Smooth muscle cell (in vitro differentiated cells): ENCODE data around the gene SEC14L6. TPM values are rescaled to one million over a fixed set of nuclear protein-coding genes. Genes with fewer than 3 reads are reported as not detected.

Experiments
- DNase-seq: peaks from one replicate; lab custom pipeline; 2025; ENCODE audit not compliant: unreplicated experiment; lab: John Stamatoyannopoulos, UW
- H2AFZ ChIP-seq: fragments of 200-600 bp; sonication (generic); 2 replicates; pipeline ENCODE4 v1.6.0; 2016; ENCODE audit warnings: antibody characterized with exemption, low read depth, mild to moderate bottlenecking
- H3F3A ChIP-seq: fragments of 200-600 bp; sonication (generic); 2 replicates; pipeline ENCODE4 v1.6.0; 2017; ENCODE audit warnings: antibody characterized with exemption, low read depth
- H3K27ac ChIP-seq: fragments of 200-600 bp; sonication (generic); 2 replicates; pipeline ENCODE4 v1.5.1; 2016; ENCODE audit warnings: low read depth, mild to moderate bottlenecking
- H3K27me3 ChIP-seq: fragments of 200-600 bp; sonication (generic); 2 replicates; pipeline ENCODE4 v1.6.1; 2016; ENCODE audit warnings: low read depth, mild to moderate bottlenecking
- H3K36me3 ChIP-seq: fragments of 200-600 bp; sonication (generic); 2 replicates; pipeline ENCODE4 v1.5.1; 2016; ENCODE audit warnings: low read depth
- H3K4me1 ChIP-seq: fragments of 200-600 bp; sonication (generic); 2 replicates; pipeline ENCODE4 v1.5.1; 2016; ENCODE audit warnings: low read depth
- H3K4me2 ChIP-seq: fragments of 200-600 bp; sonication (generic); 2 replicates; pipeline ENCODE4 v1.6.0; 2016; ENCODE audit warnings: mild to moderate bottlenecking
- H3K4me3 ChIP-seq: fragments of 200-600 bp; sonication (generic); 2 replicates; pipeline ENCODE4 v1.5.1; 2016; ENCODE audit warnings: mild to moderate bottlenecking
- H3K79me2 ChIP-seq: fragments of 200-600 bp; sonication (generic); 2 replicates; pipeline ENCODE4 v1.6.0; 2016; ENCODE audit warnings: low read depth, mild to moderate bottlenecking
- H3K9ac ChIP-seq: fragments of 200-600 bp; sonication (generic); 2 replicates; pipeline ENCODE4 v1.6.0; 2016; ENCODE audit warnings: low read depth
- H3K9me3 ChIP-seq: fragments of 200-600 bp; sonication (generic); replicated peaks from 2 replicates; pipeline ENCODE4 v1.5.1; 2016; ENCODE audit warnings: low read depth
- H4K20me1 ChIP-seq: fragments of 200-600 bp; sonication (generic); 2 replicates; pipeline ENCODE4 v1.6.0; 2016; ENCODE audit warnings: low read depth
- WGBS: methylation state at CpG from one replicate; pipeline ENCODE4 v1.1.7; 2016; ENCODE audit warnings: low lambda C conversion rate; 5-methylcytosine and 5-hydroxymethylcytosine counted together
- polyA plus RNA-seq: library from polyadenylated mRNA; unstranded; fragments of >200 nt; fragmentation: Nextera tagmentation; extraction: Ambion mirVana; gene quantifications from 2 replicates; pipeline ENCODE4 v1.2.1, GENCODE V29; 2016
- total RNA-seq: library from RNA; depleted of rRNA; stranded (reverse); fragments of >200 nt; gene quantifications from 2 replicates; pipeline ENCODE4 v1.2.3, GENCODE V29; 2014
- TF ChIP-seq, protein P1 (sequence below): fragments of 200-600 bp; sonication (generic); IDR thresholded peaks from 2 replicates; pipeline ENCODE4 v1.5.1; 2017; ENCODE audit warnings: borderline replicate concordance, mild to moderate bottlenecking, antibody characterized with exemption; ENCODE audit not compliant: insufficient read depth, poor library complexity, severe bottlenecking

SEC14L6 gene
- total and polyA plus RNA-seq, 2 experiments from 2014 or later, result 0.09 TPM; not detected in 1

DNA sequence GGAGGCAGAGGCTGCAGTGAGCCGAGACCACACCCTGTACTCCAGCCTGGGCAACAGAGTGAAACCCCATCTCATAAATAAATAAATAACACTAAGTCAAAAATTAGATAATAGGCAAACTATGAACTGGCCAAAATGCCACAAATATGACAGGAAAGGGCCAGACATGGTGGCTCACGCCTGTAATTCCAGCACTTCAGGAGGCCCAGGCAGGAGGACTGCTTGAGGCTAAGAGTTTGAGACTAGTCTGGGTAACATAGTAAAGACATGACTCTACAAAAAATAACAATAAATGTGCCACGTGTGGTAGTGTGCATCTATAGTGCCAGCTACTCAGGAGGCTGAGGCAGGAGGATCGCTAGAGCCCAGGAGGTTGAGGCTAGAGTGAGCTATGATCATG lies 19.9 kb downstream of the SEC14L6 start:
- WGBS, result 87% methylated on average over 4 of the region's 4 CpGs
- TF ChIP-seq, protein P1, sequence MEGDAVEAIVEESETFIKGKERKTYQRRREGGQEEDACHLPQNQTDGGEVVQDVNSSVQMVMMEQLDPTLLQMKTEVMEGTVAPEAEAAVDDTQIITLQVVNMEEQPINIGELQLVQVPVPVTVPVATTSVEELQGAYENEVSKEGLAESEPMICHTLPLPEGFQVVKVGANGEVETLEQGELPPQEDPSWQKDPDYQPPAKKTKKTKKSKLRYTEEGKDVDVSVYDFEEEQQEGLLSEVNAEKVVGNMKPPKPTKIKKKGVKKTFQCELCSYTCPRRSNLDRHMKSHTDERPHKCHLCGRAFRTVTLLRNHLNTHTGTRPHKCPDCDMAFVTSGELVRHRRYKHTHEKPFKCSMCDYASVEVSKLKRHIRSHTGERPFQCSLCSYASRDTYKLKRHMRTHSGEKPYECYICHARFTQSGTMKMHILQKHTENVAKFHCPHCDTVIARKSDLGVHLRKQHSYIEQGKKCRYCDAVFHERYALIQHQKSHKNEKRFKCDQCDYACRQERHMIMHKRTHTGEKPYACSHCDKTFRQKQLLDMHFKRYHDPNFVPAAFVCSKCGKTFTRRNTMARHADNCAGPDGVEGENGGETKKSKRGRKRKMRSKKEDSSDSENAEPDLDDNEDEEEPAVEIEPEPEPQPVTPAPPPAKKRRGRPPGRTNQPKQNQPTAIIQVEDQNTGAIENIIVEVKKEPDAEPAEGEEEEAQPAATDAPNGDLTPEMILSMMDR, result no peak

DNA sequence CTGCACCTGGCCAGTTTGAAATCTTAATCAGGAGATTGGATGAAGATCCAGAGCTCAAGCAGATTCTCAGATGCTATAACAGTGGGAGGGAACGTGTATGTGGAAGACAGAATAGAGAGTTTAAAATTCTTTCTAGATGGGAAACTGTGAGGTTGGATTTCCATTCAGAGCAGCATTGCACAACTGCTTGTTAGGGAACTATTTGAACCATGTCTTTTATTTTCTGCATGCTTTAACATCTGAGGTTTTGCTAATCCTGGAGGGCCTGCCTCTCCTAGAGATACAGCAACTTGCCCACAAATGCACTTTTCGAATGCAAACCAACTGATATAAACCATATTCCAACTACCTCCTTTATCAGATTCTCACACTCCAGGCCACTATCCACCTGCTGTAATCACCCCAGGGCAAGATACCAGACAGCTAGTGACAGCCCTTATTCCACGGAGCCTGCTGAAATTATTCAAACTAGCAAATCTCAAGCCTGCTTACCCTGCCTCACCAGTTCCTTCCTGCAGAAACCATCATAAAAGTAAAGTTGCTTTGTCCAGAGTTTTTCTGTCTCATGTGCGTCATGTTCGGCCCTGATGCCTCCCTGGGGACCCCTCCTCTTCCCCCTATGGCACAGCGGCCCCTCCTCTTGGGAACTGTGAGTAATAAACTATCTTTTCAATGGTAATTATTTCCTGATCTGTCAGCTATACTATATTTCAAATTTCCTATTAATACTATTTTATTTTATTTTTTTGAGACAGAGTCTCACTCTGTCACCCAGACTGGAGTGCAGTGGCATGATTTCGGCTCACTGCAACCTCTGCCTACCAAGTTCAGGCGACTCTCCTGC lies 22.7 kb downstream of the SEC14L6 start:
- no peaks in the 10 kb centered on the region for H3F3A ChIP-seq
- H3K4me2 ChIP-seq, result no peak overlapping the region
- no peak for DNase-seq
- no peaks in the 10 kb centered on the region for H3K9me3 ChIP-seq
- no peaks in the 10 kb centered on the region for H3K4me1 ChIP-seq
- H2AFZ ChIP-seq, result no peak overlapping the region
- TF ChIP-seq, protein P1, result no peak
- H3K9ac ChIP-seq, result no peak overlapping the region
- WGBS, result 75% methylated on average over 8 of the region's 8 CpGs
- peaks cover 6% of the 10 kb centered on the region for H3K27me3 ChIP-seq
- no peaks in the 10 kb centered on the region for H4K20me1 ChIP-seq
- H3K27ac ChIP-seq, result no peak overlapping the region
- H3K4me3 ChIP-seq, result no peak overlapping the region
- H3K79me2 ChIP-seq, result no peaks in the 10 kb centered on the region
- no peaks in the 10 kb centered on the region for H3K36me3 ChIP-seq

More for the DNA sequence above, 19.9 kb downstream of the SEC14L6 start:
- Histone ChIP-seq H3F3A (no peaks in the 10 kb centered on the region), H2AFZ (no peak overlapping the region), H3K9me3 (no peaks in the 10 kb centered on the region), H3K36me3 (no peaks in the 10 kb centered on the region), H3K4me1 (no peaks in the 10 kb centered on the region), H3K9ac (no peak overlapping the region), H4K20me1 (no peaks in the 10 kb centered on the region), H3K4me3 (no peak overlapping the region), H3K27ac (no peak overlapping the region), H3K27me3 (peaks cover 3% of the 10 kb centered on the region), H3K79me2 (no peaks in the 10 kb centered on the region), H3K4me2 (no peak overlapping the region)
- DNase-seq, result no peak

DNA sequence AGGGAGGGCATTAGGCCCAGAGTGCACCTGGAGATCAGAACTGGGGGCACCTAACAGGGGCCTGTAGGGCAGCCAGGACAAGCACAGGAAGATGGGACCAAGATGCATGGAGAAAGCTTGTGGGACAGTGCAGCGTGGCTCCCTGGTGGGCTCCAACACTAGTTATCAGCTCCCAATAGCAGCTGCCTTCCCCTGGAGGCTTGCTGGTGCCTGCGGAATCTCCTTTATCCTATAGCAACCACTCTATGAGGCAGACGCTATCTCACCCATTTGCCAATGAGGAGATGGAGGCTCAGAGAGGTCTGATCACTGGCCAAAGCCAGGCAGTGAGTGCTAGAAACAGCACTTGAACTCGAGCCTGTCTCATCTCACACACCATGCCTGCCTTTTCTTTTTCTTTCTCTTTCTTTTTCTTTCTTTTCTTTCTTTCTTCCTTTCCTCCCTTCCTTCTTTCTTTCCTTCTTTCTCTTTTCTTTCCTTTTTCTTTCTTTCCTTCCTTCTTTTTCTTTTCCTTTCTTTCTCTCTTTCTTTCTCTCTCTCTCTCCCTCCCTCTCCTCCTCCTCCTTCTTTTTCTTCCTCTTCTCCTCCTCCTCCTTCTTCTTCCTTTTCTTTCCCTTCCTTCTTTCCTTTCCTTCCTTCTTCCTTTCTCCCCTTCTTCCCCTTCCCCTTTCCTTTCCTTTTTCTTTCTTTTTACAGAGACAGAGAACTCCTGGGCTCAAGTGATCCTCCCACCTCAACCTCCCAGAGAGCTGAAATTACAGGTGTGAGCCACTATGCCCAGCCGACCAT lies 25.0 kb downstream of the SEC14L6 start:
- 72% methylated on average over 5 of the region's 5 CpGs for WGBS
- DNase-seq, result no peak
- Histone ChIP-seq H3K9me3 (no peaks in the 10 kb centered on the region), H2AFZ (no peak overlapping the region), H3K27me3 (peaks cover 6% of the 10 kb centered on the region), H4K20me1 (no peaks in the 10 kb centered on the region), H3K4me1 (no peaks in the 10 kb centered on the region), H3K4me3 (no peak overlapping the region), H3K4me2 (no peak overlapping the region), H3K36me3 (no peaks in the 10 kb centered on the region), H3K27ac (no peak overlapping the region), H3F3A (no peaks in the 10 kb centered on the region), H3K9ac (no peak overlapping the region), H3K79me2 (no peaks in the 10 kb centered on the region)
- TF ChIP-seq, protein P1, result no peak
